GM12878 (cell line): ENCODE data around the gene BRWD1. TPM values are rescaled to one million over a fixed set of nuclear protein-coding genes. Genes with fewer than 3 reads are reported as not detected.

Experiments
- CEBPB ChIP-seq, 2 experiments: fragments of 150-350 bp in 1 of 2; IDR thresholded peaks; 2 replicates each; pipeline ENCODE4 v1.6.1; 2012 to 2014; ENCODE audit warnings: low read depth in 2 of 2, low read length in 2 of 2, borderline replicate concordance in 1 of 2, inconsistent platforms in 1 of 2
- NR2C2 ChIP-seq: IDR thresholded peaks from 2 replicates; pipeline ENCODE4 v1.6.1; 2011; ENCODE audit warnings: borderline replicate concordance, low read depth; ENCODE audit not compliant: control insufficient read depth, insufficient read length
- PBX3 ChIP-seq: IDR thresholded peaks from 2 replicates; pipeline ENCODE4 v1.6.1; 2011; ENCODE audit warnings: mild to moderate bottlenecking, low read depth, low read length, moderate library complexity; ENCODE audit not compliant: insufficient replicate concordance
- RELB ChIP-seq: fragments of 450-650 bp; IDR thresholded peaks from 2 replicates; pipeline ENCODE4 v1.6.1; 2017; ENCODE audit warnings: low read depth, mild to moderate bottlenecking, moderate library complexity
- SUPT20H ChIP-seq: IDR thresholded peaks from 2 replicates; pipeline ENCODE4 v1.6.1; 2011; ENCODE audit warnings: low read depth, mild to moderate bottlenecking, low read length, moderate library complexity, borderline replicate concordance; ENCODE audit not compliant: control insufficient read depth
- YBX1 ChIP-seq: fragments of 450-650 bp; IDR thresholded peaks from 2 replicates; pipeline ENCODE4 v1.6.1; 2016; ENCODE audit warnings: antibody characterized with exemption
- ZBTB11 ChIP-seq: fragments of 450-650 bp; formaldehyde crosslinking; IDR thresholded peaks from 2 replicates; pipeline ENCODE4 v1.5.0; 2022; ENCODE audit warnings: mild to moderate bottlenecking, missing genetic modification characterization
- ZNF384 ChIP-seq: IDR thresholded peaks from 2 replicates; pipeline ENCODE4 v1.6.1; 2012; ENCODE audit warnings: low read depth, mild to moderate bottlenecking, low read length, improper control_type of control experiment, borderline replicate concordance
- polyA plus RNA-seq, 11 experiments: library from polyadenylated mRNA; depleted of rRNA in 4 of 11; unstranded in 6 of 11; stranded (reverse) in 5 of 11; fragments of >200 nt; fragmentation: Nextera tagmentation in 4 of 11; fragmentation: Illumina TruSeq in 1 of 11; extraction: Ambion mirVana in 4 of 11; extraction: Trizol in 1 of 11; gene quantifications; 1 replicate in 1 of 11; 2 replicates in 10 of 11; pipeline versions ENCODE4 v1.2.1 to v1.2.3, GENCODE V29; 2011 to 2016; ENCODE audit warnings: inconsistent platforms in 2 of 11, missing spikeins in 2 of 11, low read depth in 1 of 11
- total RNA-seq, 4 experiments: library from RNA; depleted of rRNA in 3 of 4; stranded (reverse); fragments of >200 nt in 3 of 4; fragmentation: Illumina TruSeq in 1 of 4; extraction: Trizol in 1 of 4; gene quantifications; 2 replicates each; pipeline versions ENCODE4 v1.2.1 to v1.2.3, GENCODE V29; 2013 to 2021

The BRWD1 gene
- total and polyA plus RNA-seq, 10 of the 15 experiments (the other 5 are each of a cell fraction or from before 2014, with no cell fraction given), result 3.1 to 19.0 (median 13.5) TPM

- no peak for TF ChIP-seq ZBTB11 (CRISPR knock-in tag)
- TF ChIP-seq CEBPB (IDR thresholded peaks at IDR 0.05; ENCODE audit: borderline replicate concordance in 1 of 2, low read depth in 2 of 2, low read length in 2 of 2), result no peak
- no peak for TF ChIP-seq RELB
- TF ChIP-seq NR2C2, result no peak
- no peak for TF ChIP-seq ZNF384
- TF ChIP-seq PBX3, result no peak
- TF ChIP-seq YBX1, result no peak
- no peak for TF ChIP-seq SUPT20H
Observed at GRCh38 chr21:39181205-39181818, 132.1 kb downstream of the BRWD1 start (continued).
